H1 (cell line): Measurements from ENCODE around the gene MID1. TPM values are rescaled to one million over a fixed set of nuclear protein-coding genes. Genes with fewer than 3 reads are reported as not detected.

Experiments
- CREB1 ChIP-seq: IDR thresholded peaks from 2 replicates; pipeline ENCODE4 v1.6.1; 2012; ENCODE audit warnings: inconsistent platforms
- KDM4A ChIP-seq: IDR thresholded peaks from one replicate; pipeline ENCODE4 v1.7.1; 2012; ENCODE audit warnings: low read depth, mild to moderate bottlenecking, moderate library complexity, low read length, inconsistent platforms; ENCODE audit not compliant: severe bottlenecking
- KDM5A ChIP-seq: fragments of 200-600 bp; IDR thresholded peaks from 2 replicates; pipeline ENCODE4 v1.7.1; 2012; ENCODE audit warnings: mild to moderate bottlenecking, low read length, inconsistent platforms, mixed read lengths
- polyA plus RNA-seq, 7 experiments: library from polyadenylated mRNA; depleted of rRNA in 3 of 7; stranded (reverse) in 5 of 7; unstranded in 2 of 7; fragments of >200 nt in 5 of 7; fragments of 200-250 nt in 2 of 7; gene quantifications; 1 replicate in 5 of 7; 2 replicates in 1 of 7; 4 replicates in 1 of 7; pipeline versions ENCODE4 v1.2.1 to v1.2.3, GENCODE V29; 2011 to 2013; ENCODE audit warnings: missing spikeins in 2 of 7, mixed read lengths in 2 of 7
- total RNA-seq: library from RNA; stranded (reverse); fragmentation: NEBNext Ultra II Directional; extraction: Animal tissue kit (Norgen Biotek cat#: 25700); gene quantifications from 2 replicates; pipeline ENCODE4 v1.2.1, GENCODE V29; 2021
- TF ChIP-seq, protein P1 (sequence below): fragments of 300-600 bp; sonication (generic); IDR thresholded peaks from 2 replicates; pipeline ENCODE4 v1.7.1; 2012; ENCODE audit warnings: low read length, moderate library complexity, mild to moderate bottlenecking, inconsistent platforms; ENCODE audit not compliant: insufficient replicate concordance
- TF ChIP-seq, protein P2 (sequence below): IDR thresholded peaks from 2 replicates; pipeline ENCODE4 v1.6.1; 2012; ENCODE audit warnings: low read length, inconsistent platforms

The MID1 gene
- total and polyA plus RNA-seq, 2 of the 8 experiments (the other 6 are each of a cell fraction or from before 2014, with no cell fraction given), result 12.9 to 54.3 TPM

GRCh38 chrX:10484683-10485247, 135.6 kb downstream of the MID1 start (continued):
- TF ChIP-seq, protein P1, sequence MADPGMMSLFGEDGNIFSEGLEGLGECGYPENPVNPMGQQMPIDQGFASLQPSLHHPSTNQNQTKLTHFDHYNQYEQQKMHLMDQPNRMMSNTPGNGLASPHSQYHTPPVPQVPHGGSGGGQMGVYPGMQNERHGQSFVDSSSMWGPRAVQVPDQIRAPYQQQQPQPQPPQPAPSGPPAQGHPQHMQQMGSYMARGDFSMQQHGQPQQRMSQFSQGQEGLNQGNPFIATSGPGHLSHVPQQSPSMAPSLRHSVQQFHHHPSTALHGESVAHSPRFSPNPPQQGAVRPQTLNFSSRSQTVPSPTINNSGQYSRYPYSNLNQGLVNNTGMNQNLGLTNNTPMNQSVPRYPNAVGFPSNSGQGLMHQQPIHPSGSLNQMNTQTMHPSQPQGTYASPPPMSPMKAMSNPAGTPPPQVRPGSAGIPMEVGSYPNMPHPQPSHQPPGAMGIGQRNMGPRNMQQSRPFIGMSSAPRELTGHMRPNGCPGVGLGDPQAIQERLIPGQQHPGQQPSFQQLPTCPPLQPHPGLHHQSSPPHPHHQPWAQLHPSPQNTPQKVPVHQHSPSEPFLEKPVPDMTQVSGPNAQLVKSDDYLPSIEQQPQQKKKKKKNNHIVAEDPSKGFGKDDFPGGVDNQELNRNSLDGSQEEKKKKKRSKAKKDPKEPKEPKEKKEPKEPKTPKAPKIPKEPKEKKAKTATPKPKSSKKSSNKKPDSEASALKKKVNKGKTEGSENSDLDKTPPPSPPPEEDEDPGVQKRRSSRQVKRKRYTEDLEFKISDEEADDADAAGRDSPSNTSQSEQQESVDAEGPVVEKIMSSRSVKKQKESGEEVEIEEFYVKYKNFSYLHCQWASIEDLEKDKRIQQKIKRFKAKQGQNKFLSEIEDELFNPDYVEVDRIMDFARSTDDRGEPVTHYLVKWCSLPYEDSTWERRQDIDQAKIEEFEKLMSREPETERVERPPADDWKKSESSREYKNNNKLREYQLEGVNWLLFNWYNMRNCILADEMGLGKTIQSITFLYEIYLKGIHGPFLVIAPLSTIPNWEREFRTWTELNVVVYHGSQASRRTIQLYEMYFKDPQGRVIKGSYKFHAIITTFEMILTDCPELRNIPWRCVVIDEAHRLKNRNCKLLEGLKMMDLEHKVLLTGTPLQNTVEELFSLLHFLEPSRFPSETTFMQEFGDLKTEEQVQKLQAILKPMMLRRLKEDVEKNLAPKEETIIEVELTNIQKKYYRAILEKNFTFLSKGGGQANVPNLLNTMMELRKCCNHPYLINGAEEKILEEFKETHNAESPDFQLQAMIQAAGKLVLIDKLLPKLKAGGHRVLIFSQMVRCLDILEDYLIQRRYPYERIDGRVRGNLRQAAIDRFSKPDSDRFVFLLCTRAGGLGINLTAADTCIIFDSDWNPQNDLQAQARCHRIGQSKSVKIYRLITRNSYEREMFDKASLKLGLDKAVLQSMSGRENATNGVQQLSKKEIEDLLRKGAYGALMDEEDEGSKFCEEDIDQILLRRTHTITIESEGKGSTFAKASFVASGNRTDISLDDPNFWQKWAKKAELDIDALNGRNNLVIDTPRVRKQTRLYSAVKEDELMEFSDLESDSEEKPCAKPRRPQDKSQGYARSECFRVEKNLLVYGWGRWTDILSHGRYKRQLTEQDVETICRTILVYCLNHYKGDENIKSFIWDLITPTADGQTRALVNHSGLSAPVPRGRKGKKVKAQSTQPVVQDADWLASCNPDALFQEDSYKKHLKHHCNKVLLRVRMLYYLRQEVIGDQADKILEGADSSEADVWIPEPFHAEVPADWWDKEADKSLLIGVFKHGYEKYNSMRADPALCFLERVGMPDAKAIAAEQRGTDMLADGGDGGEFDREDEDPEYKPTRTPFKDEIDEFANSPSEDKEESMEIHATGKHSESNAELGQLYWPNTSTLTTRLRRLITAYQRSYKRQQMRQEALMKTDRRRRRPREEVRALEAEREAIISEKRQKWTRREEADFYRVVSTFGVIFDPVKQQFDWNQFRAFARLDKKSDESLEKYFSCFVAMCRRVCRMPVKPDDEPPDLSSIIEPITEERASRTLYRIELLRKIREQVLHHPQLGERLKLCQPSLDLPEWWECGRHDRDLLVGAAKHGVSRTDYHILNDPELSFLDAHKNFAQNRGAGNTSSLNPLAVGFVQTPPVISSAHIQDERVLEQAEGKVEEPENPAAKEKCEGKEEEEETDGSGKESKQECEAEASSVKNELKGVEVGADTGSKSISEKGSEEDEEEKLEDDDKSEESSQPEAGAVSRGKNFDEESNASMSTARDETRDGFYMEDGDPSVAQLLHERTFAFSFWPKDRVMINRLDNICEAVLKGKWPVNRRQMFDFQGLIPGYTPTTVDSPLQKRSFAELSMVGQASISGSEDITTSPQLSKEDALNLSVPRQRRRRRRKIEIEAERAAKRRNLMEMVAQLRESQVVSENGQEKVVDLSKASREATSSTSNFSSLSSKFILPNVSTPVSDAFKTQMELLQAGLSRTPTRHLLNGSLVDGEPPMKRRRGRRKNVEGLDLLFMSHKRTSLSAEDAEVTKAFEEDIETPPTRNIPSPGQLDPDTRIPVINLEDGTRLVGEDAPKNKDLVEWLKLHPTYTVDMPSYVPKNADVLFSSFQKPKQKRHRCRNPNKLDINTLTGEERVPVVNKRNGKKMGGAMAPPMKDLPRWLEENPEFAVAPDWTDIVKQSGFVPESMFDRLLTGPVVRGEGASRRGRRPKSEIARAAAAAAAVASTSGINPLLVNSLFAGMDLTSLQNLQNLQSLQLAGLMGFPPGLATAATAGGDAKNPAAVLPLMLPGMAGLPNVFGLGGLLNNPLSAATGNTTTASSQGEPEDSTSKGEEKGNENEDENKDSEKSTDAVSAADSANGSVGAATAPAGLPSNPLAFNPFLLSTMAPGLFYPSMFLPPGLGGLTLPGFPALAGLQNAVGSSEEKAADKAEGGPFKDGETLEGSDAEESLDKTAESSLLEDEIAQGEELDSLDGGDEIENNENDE, result no peak
- TF ChIP-seq KDM5A (no peak), CREB1 (no peak), KDM4A (no peak)
- TF ChIP-seq, protein P2, sequence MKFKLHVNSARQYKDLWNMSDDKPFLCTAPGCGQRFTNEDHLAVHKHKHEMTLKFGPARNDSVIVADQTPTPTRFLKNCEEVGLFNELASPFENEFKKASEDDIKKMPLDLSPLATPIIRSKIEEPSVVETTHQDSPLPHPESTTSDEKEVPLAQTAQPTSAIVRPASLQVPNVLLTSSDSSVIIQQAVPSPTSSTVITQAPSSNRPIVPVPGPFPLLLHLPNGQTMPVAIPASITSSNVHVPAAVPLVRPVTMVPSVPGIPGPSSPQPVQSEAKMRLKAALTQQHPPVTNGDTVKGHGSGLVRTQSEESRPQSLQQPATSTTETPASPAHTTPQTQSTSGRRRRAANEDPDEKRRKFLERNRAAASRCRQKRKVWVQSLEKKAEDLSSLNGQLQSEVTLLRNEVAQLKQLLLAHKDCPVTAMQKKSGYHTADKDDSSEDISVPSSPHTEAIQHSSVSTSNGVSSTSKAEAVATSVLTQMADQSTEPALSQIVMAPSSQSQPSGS, result no peak
- TF ChIP-seq, all 59 proteins: peak for 0
